Fibroblast of skin of right biceps (primary cell): ENCODE data around the gene NPBWR2.
"Not testable (repeated sequence)": the region's sequence is repeated elsewhere in the genome, so short reads cannot be mapped to it uniquely, and the experiment has no call there.

Source experiments
- DNase-seq: peaks from one replicate; pipeline ENCODE4 v3.0.0-alpha.2; 2013

The NPBWR2 gene

DNA sequence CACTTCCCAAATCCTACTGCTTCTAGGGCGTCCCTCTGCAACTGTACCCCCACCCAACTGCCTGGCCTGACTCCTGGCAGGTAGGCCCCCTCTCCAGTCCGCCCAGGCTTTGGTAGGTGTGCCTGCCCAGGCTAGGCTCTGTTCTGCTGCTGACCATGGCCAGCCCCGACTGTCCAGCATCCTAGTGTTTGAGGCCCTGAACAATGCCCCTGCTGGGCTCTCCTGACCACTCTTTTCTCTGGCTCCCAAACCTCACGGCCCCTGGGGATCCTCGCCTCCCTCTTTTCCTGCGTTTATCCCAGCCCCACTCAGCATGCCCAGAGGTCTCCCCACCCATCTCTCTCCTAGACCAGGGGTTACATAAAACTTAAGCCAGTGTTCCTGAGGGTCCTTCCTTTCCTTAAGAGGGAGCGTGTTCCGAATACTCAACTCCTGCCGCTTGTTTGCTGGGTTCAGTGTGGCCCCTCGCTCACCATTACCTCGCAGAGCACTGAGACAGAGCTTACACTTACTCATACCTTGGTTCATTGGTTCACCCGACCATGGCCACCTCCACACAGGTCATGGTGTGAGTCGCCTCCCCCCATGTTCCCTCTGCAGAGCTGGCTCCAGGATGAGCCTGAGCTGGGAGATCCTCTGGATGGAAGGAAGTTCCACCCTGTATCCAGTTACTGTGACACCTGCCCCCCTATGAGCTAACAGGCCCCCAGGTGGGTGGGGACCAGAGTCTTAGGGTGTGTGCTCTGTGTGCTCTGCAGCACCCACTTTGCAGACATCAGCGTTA lies 35.8 kb upstream of the NPBWR2 start:
- no peak for DNase-seq

DNA sequence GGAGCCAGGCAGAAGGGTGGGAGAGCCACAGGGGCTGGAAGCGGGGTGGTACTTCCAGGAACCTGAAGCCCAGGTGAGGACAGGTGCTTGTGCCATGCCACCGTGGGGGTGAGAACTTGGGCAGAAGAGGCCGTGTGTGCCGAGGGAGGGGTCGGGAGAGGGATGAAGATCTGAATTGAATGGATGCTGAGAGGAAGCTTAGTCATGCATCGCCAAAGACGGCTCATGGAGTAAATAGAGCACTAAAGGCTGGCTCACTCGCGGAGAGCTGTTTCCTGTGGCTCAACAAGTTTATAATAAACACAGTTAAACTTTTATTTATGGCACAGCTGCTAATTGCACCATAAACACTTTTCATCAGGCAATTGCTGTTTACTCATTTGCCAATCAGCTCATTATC lies 35.2 kb upstream of the NPBWR2 start:
- no peak for DNase-seq

DNA sequence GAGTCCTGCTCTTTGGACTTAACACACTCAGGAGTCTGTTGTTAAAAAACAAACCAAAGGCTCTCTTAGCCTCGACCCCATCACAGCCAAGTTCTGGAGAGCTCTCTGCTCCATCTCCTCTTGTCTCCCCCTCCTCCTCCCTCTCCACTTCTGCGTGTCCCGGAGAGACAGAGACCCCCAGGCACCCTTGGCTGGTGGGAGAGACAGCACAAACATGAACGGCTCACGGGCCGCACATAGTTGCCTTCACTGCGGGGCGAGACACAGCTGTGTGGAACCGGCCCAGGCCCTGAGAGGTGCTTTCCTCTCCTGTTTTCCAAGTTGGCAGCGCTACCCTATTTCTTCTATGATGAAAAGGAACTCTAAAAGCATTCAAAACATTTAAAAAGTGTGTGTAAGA lies 33.6 kb upstream of the NPBWR2 start:
- DNase-seq = no peak

DNA sequence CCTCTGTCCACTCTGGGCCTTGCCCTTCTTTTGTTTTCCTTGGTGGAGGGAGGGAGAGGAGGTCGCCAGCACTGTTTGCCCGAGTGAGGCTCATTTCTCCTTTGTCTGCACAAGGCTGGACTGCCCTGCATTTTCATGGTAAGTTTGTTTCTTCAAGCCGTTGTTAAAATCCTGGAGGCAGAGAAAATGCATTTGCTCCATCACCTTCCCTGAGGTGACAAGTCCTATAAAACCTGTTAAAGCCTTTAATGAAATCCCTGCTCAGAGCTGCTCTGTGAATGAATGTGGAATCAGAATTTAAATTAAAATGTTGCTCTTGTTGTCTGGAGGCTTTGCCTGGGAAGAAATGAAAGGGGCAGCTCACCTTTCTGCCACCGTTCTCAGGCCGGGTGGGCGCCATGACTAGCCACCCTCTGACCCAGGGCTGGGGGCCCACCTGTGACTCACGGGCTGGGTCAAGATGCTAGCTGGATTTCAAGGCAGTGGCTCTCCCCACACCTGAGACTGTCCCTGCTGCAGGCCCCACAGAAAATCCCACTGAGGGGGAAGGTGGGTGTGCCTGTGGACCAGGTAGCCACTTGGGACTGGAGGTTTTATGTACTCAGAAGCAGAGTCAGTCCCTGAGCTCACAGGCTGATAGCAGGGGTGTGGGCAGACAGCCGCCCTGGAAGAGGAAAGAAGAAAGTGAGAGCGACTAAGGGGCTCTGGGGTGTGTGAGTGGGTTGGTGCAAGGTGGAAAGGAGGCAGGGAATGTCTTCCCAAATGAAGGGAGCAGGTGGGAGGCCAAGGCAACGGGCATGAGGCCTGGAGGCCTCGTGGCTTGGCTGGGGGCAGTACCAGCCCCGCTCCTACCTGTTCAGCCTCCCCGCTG lies 32.9 kb upstream of the NPBWR2 start:
- no peak for DNase-seq

DNA sequence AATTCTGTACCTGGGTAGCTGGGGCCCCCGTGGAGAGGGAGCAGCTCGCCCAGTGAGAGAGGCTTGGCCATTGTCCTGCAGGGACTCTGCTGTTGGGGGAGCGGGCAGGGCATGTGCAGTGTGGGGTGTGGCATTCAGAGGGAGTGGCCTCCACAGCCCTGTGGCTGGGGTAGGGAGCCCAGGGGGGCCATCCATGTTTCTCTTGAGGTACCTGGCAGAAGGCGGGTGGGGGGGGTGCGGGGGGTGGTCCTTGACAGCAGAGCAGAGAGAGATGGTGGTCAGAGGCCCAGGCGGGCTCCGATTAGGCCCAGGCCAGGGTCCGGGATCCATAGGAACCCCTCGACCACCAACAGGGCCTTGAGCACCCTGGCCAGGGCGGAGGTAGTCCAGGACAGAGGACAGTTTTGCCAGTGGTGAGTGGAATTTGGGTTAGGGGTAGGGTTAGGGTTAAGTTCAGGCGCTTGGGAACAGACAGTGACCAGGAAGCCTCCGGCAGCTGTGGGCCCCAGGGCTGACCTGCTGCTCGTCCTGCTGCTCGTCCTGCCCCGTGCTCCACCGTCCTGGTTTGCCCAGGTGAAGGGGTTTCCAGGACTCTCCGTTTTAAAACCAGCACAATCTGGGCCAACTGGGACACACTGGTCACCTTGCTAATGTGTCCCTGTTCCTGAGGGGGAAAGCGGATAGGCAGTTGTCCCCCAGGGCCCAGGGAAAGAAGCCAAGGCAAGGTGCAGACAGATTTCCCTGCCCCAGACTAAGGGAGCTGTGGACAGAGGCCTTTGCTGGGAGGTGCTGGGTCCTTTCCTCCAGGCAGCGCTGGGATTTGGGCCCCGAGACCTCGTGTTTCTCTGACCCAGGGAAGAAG lies 32.1 kb upstream of the NPBWR2 start:
- DNase-seq = no peak

DNA sequence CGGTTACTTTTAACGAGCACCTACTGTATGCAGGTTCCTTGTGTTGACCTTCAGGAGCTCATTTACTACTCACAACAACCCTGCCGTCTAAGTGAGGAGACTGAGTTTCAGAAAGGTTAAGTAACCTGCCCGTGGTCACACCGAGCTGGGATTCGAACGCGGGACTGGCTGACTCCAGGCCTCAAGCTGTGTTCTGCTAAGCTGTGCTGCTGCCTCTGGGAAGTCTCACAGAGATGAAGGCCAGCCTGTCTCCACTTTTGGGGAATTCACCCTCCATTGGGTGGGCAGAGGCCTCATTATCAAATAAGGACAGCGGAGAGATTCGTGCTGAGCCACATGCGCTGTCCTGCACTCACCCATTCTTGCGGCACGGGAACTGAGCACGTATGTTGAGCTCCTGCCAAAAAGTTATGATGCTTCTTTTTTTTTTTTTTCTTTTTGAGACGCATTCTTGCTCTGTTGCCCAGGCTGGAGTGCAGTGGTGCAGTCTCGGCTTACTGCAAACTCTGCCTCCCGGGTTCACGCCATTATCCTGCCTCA lies 31.0 kb upstream of the NPBWR2 start:
- DNase-seq = no peak

DNA sequence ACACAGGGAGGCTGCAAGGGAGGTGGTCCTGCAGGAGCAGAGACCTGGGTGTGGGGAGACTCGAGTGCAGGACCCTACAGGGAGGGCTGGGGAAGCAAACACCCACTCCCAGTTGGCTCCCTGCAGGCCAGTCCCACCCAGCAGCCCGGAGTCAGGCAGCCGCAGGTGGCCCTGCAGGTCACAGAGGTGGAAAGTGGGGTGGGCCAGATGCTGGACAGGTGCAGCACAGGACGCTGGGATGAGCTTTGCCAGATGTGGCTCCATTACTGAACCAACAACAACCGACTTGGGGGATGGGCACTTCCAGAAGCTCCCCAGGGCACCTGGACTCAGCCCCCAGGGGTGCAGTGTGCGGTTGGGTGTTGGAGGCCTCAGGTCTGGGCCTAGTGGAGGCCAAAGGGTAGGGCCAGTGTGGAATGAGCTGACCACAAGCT lies 30.2 kb upstream of the NPBWR2 start:
- no peak for DNase-seq

DNA sequence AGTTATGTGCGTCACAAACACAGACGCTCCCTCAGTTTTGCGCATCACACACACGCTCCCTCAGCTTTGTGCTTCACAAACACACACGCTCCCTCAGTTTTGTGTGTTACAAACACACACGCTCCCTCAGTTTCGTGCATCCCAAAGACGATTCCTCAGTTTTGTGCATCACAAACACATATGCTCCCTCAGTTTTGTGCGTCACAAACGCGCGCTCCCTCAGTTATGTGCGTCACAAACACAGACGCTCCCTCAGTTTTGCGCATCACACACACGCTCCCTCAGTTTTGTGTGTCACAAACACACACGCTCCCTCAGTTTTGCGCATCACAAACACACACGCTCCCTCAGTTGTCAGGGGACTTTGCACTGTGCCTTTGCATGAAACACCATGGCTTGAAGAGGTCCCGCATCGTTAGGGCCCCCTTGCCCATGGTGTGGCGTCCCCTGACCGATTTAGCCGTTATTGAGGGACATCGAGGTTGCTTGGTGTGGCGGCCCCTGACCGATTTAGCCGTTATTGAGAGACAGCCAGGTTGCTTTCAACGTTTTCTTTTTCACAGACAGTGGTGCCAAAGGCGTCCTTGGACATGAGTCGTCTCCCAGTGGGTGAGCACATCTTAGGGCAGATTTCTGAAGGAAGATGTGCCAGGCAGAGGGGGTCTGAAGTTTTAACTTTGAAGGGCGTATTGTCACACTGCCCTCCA lies 28.8 kb upstream of the NPBWR2 start:
- DNase-seq = no peak

DNA sequence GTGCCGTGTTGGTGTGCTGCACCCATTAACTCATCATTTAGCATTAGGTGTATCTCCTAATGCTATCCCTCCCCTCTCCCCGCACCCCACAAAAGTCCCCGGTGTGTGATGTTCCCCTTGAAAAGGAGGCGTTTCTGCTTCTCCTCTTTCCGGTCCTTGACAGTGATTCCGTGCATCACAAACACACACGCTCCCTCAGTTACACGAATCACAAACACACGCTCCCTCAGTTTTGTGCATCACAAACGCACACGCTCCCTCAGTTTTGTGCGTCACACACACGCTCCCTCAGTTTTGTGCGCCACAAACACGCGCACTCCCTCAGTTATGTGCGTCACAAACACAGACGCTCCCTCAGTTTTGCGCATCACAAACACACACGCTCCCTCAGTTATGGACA lies 27.4 kb upstream of the NPBWR2 start:
- not testable (repeated sequence) for DNase-seq

DNA sequence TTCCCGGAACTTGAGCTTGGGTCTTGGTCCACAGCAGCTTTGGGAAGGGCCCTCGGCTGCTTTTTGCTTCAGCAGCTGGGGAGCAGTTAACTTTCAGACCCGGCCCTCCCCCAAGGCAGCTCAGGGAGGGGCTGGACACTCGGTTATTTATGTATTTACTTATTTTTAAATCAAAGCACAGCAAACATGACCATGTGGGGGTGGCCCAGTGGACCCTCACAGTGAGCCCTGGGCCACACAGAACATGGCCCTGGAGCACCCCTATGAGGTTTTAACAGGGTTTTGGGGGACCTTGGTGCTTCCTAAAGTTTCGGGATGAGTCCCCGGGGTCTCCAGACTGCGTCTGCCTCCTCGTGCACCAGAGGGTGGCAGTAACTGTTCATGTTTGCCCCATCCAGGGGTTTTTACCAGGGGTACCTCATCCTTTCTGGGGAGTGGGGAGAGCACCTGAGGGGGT lies 26.6 kb upstream of the NPBWR2 start:
- DNase-seq = no peak

DNA sequence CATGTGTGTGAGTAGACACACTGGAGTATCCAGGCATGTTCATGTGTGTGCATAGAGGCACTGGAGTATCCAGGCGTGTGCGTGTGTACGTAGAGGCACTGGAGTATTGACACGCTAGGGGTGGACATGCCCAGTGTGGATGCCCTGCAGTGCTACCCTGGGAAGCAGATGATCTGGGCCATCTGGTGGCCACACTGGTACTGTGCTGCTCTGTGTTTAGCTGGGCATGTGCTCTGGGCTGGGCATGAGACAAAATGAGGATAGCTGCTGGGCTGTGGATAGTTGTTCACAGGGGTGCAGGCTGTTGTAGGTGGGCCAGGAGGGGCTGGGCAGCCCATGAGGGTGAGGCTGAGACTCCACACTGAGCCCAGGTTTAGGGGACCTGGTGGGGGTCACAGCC lies 24.0 kb upstream of the NPBWR2 start:
- no peak for DNase-seq

DNA sequence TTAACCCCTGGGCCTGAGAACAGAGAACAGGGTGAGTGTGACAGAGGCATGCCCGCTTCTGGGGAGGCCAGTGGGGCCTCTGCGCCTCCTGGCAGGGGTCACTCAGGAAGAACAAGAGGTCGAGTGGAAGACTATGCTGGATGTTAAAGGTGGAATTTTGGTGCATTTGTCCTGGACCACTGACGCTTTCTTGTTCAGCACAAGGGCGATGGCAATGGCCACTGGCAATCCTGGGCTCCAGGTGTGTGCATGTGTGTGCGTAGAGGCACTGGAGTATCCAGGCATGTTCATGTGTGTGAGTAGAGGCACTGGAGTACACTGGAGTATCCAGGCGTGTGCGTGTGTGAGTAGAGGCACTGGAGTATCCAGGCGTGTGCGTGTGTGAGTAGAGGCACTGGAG lies 23.5 kb upstream of the NPBWR2 start:
- no peak for DNase-seq

DNA sequence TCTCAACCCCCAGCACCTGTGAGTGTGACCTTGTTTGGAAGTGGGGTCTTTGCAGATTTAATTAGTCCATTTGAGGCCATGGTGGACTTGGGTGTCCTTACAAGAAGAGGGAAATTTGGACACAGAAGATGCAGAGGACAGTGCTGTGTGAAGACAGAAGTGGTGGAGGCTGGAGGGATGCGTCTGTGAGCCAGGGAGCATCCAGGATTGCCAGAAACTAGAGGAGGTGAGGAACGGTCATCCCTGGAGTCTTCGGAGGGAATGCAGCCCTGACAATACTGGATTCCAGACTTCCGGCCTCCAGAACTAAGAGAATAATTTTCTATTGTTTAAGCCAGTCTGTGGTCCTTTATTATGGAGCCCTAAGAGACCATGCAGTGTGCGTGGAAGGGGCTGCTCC lies 22.9 kb upstream of the NPBWR2 start:
- DNase-seq = no peak

DNA sequence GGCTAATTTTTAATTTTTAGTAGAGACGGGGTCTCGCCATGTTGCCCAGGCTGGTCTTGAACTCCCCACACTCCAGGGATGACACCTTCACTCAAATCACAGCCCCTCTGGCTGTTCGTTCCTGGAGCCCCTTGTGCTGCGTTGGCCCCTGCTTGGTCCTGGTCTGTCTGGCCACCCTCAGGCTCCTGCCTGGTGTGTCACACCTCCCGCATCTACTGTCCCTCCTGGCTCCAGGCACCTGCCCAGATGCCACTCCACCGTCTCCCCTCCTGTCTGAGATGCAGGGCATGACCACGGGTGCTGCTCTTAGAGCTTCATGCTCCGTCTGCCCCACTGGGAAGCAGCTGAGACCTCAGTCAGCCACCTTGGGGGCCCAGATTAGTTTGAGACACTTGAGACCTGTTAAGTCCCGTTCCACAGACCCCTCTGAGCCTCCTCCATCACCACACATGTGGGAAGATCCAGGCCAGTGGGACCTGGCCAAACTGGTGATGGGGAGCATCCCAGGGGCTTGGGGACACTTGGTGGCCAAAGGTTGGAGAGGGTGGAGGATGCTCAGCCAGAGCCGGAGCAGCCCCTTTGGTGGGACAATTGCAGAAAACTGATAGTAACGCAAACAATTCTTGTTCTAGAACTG lies 21.9 kb upstream of the NPBWR2 start:
- DNase-seq = no peak

DNA sequence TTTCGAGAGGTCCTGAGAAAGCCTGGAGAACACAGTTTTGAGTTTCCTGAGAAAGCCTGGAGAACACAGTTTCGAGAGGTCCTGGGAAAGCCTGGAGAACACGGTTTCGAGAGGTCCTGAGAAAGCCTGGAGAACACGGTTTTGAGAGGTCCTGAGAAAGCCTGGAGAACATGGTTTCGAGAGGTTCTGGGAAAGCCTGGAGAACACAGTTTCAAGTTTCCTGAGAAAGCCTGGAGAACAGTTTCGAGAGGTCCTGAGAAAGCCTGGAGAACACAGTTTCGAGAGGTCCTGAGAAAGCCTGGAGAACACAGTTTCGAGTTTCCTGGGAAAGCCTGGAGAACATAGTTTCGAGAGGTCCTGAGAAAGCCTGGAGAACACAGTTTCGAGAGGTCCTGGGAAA lies 16.2 kb upstream of the NPBWR2 start:
- not testable (repeated sequence) for DNase-seq

DNA sequence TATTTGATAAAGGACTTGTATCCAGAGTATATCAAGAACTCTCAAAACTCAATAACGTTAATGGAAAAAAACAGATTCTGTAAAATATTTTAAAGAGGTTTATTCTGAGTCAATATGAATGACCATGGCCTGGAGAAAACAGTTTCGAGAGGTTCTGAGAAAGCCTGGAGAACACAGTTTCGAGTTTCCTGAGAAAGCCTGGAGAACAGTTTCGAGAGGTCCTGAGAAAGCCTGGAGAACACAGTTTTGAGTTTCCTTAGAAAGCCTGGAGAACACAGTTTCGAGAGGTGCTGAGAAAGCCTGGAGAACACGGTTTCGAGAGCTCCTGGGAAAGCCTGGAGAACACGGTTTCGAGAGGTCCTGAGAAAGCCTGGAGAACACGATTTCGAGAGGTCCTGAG lies 15.6 kb upstream of the NPBWR2 start:
- DNase-seq = not testable (repeated sequence)

DNA sequence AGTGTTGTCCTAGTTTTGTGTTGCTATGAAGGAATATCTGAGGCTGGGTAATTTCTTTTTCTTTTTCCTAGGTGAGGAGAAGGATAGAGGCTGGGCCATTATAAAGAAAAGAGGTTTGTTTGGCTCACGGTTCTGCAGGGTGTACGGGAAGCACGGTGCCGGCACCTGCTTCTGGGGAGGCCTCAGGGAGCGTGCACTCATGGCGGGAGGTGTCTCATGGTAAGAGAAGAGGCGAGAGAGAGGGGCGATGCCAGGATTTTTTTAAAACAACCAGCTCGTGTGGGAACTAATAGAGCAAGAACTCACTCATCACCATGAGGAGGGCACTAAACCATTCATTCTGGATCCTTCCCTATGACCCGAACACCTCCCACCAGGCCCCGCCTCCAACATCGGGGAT lies 14.2 kb upstream of the NPBWR2 start:
- DNase-seq = no peak

DNA sequence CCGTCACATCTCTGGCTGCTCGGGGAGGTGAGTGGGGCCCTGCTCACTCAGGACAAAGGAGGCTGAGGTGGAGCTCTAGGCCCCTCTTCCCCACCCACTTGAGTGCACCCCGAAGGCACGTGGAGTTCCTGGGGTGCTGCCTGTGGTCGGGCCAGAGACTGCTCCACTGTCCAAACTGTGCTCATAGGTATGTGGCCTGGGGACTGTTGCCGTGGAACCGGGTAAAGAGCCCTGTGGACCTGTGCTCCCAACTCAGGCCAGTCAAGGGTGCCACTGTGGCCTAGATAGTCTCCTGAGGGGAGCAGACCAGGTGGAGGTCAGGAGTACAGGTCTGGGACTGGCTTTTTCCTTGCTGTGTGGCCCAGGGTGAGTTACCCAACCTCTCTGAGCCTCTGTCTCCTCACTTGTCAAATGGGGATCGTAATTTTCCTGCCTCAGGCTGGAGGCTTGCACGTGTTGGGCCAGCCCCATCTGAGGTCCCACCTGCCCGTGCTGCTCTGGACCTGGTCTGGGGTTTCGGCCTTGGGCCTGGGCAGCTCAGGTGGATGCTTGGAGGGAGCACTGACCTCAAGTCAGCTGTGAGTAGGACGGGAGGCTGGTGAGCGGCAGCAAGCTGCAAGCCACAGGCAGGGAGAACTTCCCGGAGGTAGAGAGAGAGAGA lies 12.4 kb upstream of the NPBWR2 start:
- DNase-seq = no peak

DNA sequence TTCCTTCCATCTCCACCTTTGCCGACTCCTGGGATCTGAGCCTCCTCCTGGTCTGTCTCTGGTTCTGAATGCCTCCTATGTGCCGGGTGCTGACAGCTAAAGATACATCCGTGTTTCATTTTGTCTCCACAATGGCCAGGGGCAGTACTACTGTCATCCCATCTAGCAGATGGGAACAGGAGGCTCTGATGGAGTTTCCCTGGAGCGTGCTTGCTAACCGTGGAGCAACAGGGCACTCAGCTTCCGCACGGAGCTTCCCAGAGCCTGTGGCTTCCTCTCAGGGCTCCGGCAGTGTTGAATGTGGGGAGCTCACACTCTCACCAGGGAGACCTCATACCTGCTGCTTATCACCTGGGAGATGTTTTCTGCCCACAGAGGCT lies 11.9 kb upstream of the NPBWR2 start:
- no peak for DNase-seq

DNA sequence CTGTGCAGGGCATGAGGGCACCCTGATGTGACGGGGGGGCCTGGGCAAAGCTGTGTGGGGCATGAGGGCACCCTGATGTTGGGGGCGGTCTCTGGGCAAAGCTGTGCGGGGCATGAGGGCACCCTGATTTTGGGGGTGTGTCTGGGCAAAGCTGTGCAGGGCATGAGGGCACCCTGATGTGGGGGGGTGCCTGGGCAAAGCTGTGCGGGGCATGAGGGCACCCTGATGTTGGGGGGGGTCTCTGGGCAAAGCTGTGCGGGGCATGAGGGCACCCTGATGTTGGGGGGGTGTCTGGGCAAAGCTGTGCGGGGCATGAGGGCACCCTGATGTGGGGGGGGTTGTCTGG lies 10.0 kb upstream of the NPBWR2 start:
- DNase-seq = not testable (repeated sequence)
